ENCODE data around the gene OST4. TPM values are rescaled to one million over a fixed set of nuclear protein-coding genes. Genes with fewer than 3 reads are reported as not detected.

Gene OST4
- total RNA-seq, 1 donor from 2014 or later = 84.6 TPM

GRCh38 chr2:27065128-27065527 lies 6.3 kb downstream of the OST4 start:
- Histone ChIP-seq H3K27ac (no peak overlapping the region), H3K27me3 (no peaks in the 10 kb centered on the region), H3F3A (ENCODE audit: low read depth) (peaks cover 8% of the 10 kb centered on the region), H2AFZ (replicated peaks) (no peak overlapping the region), H3K79me2 (ENCODE audit: low read depth) (peaks cover 8% of the 10 kb centered on the region), H3K9ac (no peak overlapping the region), H3K4me2 (no peak overlapping the region), H3K4me3 (no peak overlapping the region), H4K20me1 (ENCODE audit: low read depth) (peaks cover 15% of the 10 kb centered on the region), H3K9me3 (ENCODE audit: low read depth) (no peaks in the 10 kb centered on the region), H3K4me1 (no peaks in the 10 kb centered on the region), H3K36me3 (no peaks in the 10 kb centered on the region)
- H3K27me3 Mint-ChIP-seq (ENCODE audit: insufficient read depth, low read depth) = peaks cover 2% of the 10 kb centered on the region
- peaks cover 8% of the 10 kb centered on the region for H3K4me1 Mint-ChIP-seq
- TF ChIP-seq EZH2 (IDR thresholded peaks at IDR 0.05) (no peak), CTCF (IDR thresholded peaks at IDR 0.05) (no peak), EZH2phosphoT487 (IDR thresholded peaks at IDR 0.05) (no peak)
- H3K27ac Mint-ChIP-seq = no peak overlapping the region
- H3K4me3 Mint-ChIP-seq = no peak overlapping the region
- H3K36me3 Mint-ChIP-seq = peaks cover 42% of the 10 kb centered on the region
- DNase-seq (ENCODE audit: low spot score) = no peak
- H3K9me3 Mint-ChIP-seq = no peaks in the 10 kb centered on the region

- H3K9me3 ChIP-seq (ENCODE audit: low read depth) = no peaks in the 10 kb centered on the region
- H3F3A ChIP-seq (ENCODE audit: low read depth) = peaks cover 2% of the 10 kb centered on the region
- H3K36me3 ChIP-seq = no peaks in the 10 kb centered on the region
- H4K20me1 ChIP-seq (ENCODE audit: low read depth) = peaks cover 11% of the 10 kb centered on the region
- H3K4me1 ChIP-seq = no peaks in the 10 kb centered on the region
- H3K36me3 Mint-ChIP-seq = peaks cover 35% of the 10 kb centered on the region
- no peaks in the 10 kb centered on the region for H3K9me3 Mint-ChIP-seq
- H3K4me1 Mint-ChIP-seq = no peaks in the 10 kb centered on the region
- H3K27ac Mint-ChIP-seq = no peak overlapping the region
- DNase-seq (ENCODE audit: low spot score) = no peak
- H3K27ac ChIP-seq = no peak overlapping the region
- no peak overlapping the region for H3K4me3 Mint-ChIP-seq
- H3K79me2 ChIP-seq (ENCODE audit: low read depth) = no peaks in the 10 kb centered on the region
- no peak overlapping the region for H2AFZ ChIP-seq (replicated peaks)
- H3K27me3 ChIP-seq = no peaks in the 10 kb centered on the region
- H3K4me3 ChIP-seq = no peak overlapping the region
- no peak overlapping the region for H3K4me2 ChIP-seq
- H3K27me3 Mint-ChIP-seq (ENCODE audit: insufficient read depth, low read depth) = peaks cover 8% of the 10 kb centered on the region
- no peak overlapping the region for H3K9ac ChIP-seq
- no peak for TF ChIP-seq CTCF (IDR thresholded peaks at IDR 0.05)
- TF ChIP-seq EZH2phosphoT487 (IDR thresholded peaks at IDR 0.05) = no peak
- TF ChIP-seq EZH2 (IDR thresholded peaks at IDR 0.05) = no peak
Measured at GRCh38 chr2:27060323-27060722, 11.1 kb downstream of the OST4 start.

GRCh38 chr2:27059141-27059820 lies 12.2 kb downstream of the OST4 start:
- no peak overlapping the region for H3K4me3 ChIP-seq
- no peaks in the 10 kb centered on the region for H3K4me1 ChIP-seq
- no peak overlapping the region for H2AFZ ChIP-seq (replicated peaks)
- H3K36me3 Mint-ChIP-seq = peaks cover 41% of the 10 kb centered on the region
- no peaks in the 10 kb centered on the region for H3K9me3 ChIP-seq (ENCODE audit: low read depth)
- H3K79me2 ChIP-seq (ENCODE audit: low read depth) = no peaks in the 10 kb centered on the region
- H3K9ac ChIP-seq = no peak overlapping the region
- H3K9me3 Mint-ChIP-seq = no peaks in the 10 kb centered on the region
- H3K27ac ChIP-seq = no peak overlapping the region
- H3K4me3 Mint-ChIP-seq = no peak overlapping the region
- peaks cover 8% of the 10 kb centered on the region for H3K27me3 Mint-ChIP-seq (ENCODE audit: insufficient read depth, low read depth)
- H3K36me3 ChIP-seq = no peaks in the 10 kb centered on the region
- H3F3A ChIP-seq (ENCODE audit: low read depth) = peaks cover 2% of the 10 kb centered on the region
- H4K20me1 ChIP-seq (ENCODE audit: low read depth) = peaks cover 6% of the 10 kb centered on the region
- no peaks in the 10 kb centered on the region for H3K27me3 ChIP-seq
- TF ChIP-seq EZH2 (IDR thresholded peaks at IDR 0.05) = no peak
- no peak for TF ChIP-seq CTCF (IDR thresholded peaks at IDR 0.05)
- no peak for TF ChIP-seq EZH2phosphoT487 (IDR thresholded peaks at IDR 0.05)
- H3K27ac Mint-ChIP-seq = peak overlapping the region; percentile 66
- no peaks in the 10 kb centered on the region for H3K4me1 Mint-ChIP-seq
- H3K4me2 ChIP-seq = no peak overlapping the region
- no peak for DNase-seq (ENCODE audit: low spot score)
